Measurements from ENCODE around the gene NPEPL1.
"Not testable (repeated sequence)": the region's sequence is repeated elsewhere in the genome, so short reads cannot be mapped to it uniquely, and the experiment has no call there.

The NPEPL1 gene, protein sequence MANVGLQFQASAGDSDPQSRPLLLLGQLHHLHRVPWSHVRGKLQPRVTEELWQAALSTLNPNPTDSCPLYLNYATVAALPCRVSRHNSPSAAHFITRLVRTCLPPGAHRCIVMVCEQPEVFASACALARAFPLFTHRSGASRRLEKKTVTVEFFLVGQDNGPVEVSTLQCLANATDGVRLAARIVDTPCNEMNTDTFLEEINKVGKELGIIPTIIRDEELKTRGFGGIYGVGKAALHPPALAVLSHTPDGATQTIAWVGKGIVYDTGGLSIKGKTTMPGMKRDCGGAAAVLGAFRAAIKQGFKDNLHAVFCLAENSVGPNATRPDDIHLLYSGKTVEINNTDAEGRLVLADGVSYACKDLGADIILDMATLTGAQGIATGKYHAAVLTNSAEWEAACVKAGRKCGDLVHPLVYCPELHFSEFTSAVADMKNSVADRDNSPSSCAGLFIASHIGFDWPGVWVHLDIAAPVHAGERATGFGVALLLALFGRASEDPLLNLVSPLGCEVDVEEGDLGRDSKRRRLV

DNA sequence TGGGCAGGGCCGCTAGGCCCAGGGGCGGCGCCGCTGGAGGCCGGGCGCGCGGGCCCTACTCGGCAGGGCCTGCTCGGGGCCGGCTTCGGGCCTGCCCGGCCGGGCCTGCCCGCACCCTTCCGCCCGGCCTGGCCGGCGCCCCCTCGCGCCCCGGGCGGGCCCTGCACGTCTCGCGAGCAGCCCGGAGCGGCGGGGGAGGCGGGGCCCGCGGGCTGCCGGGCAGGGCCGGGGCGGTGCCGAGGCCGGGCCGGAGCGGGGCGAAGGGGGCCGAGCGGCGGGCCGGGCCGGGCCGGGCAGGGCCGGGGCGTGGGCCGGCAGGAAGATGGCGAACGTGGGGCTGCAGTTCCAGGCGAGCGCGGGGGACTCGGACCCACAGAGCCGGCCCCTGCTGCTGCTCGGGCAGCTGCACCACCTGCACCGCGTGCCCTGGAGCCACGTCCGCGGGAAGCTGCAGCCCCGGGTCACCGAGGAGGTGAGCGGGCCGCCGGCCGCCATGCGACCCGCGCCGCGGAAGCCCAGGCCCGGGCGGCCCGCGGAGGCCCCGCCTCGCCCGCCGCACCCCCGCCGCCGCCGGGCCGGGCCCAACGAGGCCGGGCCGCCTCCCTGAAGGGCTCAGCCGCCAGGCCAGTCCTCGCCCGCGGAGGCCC, at the start of gene NPEPL1:
Gene NPEPL1, plus strand, starts transcription at position 222 of the 647 bp plus-strand sequence. Its CDS starts 101 bp downstream, at position 323.
- no peaks in the 10 kb centered on the region for H3K9me3 Mint-ChIP-seq
- H3K4me3 Mint-ChIP-seq: peak within 1 kb of the TSS; percentile 79
- H3K27ac Mint-ChIP-seq: peak within 1 kb of the TSS; percentile 80
- H3K27me3 Mint-ChIP-seq (ENCODE audit: low read depth): no peaks in the 10 kb centered on the region
- H3K36me3 Mint-ChIP-seq (ENCODE audit: low read depth): peaks cover 8% of the 10 kb centered on the region
- peak; percentile 73 for DNase-seq (ENCODE audit: low spot score)
- H3K4me1 Mint-ChIP-seq (ENCODE audit: low read depth): peaks cover 6% of the 10 kb centered on the region

DNA sequence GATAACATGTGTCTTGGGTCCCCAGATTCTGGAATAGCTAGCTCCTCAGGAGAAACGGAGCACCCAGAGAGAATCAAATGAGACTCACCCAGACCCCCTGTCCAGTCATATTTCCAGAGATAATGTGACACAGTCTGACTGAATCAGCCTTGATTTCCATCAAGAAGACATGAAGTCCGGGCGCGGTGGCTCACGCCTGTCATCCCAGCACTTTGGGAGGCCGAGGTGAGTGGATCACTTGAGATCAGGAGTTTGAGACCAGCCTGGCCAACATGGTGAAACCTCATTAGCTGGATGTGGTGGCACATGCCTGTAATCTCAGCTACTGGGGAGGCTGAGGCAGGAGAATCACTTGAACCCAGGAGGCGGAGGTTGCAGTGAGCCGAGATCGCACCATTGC, 49.7 kb upstream of the NPEPL1 start:
- H3K9me3 Mint-ChIP-seq; DNase-seq (ENCODE audit: low spot score); H3K4me1 Mint-ChIP-seq (ENCODE audit: low read depth); H3K36me3 Mint-ChIP-seq (ENCODE audit: low read depth); H3K27ac Mint-ChIP-seq; H3K4me3 Mint-ChIP-seq: not testable (repeated sequence)
- H3K27me3 Mint-ChIP-seq (ENCODE audit: low read depth): peaks cover 17% of the 10 kb centered on the region

DNA sequence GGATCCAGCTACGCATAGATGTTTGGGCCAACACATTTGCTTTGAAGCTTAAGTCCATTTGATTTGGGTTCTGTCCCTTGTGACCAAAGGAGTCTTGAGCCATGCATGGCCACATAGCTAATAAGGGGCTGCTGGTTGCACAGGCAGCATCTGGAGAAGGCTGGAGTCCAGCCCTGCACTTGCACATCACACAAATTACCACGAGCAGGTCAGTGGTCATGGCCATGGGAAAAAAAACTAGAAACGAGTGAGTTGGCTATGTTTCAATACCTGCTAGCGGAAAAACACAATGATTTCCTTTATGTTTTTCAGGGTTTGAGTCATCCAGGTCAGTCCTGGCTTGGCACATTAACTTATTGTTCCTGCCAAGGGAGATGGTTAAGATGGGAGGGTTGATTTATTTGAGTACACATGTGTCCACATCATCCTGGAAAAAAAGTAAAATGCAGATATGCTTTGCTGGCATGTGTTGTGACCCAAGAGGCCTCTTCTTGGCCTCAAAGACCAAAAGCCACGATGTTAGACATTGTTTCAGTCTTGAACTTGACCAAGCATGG, 47.1 kb upstream of the NPEPL1 start:
- Mint-ChIP-seq H3K4me1 (ENCODE audit: low read depth) (peaks cover 7% of the 10 kb centered on the region), H3K9me3 (no peaks in the 10 kb centered on the region), H3K27me3 (ENCODE audit: low read depth) (peaks cover 13% of the 10 kb centered on the region), H3K4me3 (no peak overlapping the region), H3K36me3 (ENCODE audit: low read depth) (no peaks in the 10 kb centered on the region), H3K27ac (no peak overlapping the region)
- no peak for DNase-seq (ENCODE audit: low spot score)

DNA sequence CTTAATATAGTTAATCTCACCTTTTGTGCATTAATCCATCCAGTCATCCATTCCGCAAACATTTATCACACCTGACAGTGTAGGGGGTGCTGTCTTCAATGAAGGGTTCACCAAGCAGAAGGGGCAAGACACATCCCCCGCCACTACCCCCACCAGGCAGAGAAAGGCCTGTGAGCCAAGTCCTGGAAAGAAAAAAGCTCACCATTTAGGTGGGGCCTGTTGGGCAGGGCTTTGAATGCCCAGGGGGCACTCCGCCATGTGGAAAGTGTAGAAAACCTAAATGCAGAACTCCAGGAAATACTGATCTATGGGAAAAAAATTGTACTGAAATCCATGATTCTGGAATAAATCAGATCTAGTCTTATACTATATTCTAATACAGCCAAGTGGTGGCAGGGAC, 46.3 kb upstream of the NPEPL1 start:
- H3K36me3 Mint-ChIP-seq (ENCODE audit: low read depth): peaks cover 3% of the 10 kb centered on the region
- peaks cover 5% of the 10 kb centered on the region for H3K4me1 Mint-ChIP-seq (ENCODE audit: low read depth)
- DNase-seq (ENCODE audit: low spot score): no peak
- no peak overlapping the region for H3K27ac Mint-ChIP-seq
- peaks cover 9% of the 10 kb centered on the region for H3K27me3 Mint-ChIP-seq (ENCODE audit: low read depth)
- no peak overlapping the region for H3K4me3 Mint-ChIP-seq
- no peaks in the 10 kb centered on the region for H3K9me3 Mint-ChIP-seq

DNA sequence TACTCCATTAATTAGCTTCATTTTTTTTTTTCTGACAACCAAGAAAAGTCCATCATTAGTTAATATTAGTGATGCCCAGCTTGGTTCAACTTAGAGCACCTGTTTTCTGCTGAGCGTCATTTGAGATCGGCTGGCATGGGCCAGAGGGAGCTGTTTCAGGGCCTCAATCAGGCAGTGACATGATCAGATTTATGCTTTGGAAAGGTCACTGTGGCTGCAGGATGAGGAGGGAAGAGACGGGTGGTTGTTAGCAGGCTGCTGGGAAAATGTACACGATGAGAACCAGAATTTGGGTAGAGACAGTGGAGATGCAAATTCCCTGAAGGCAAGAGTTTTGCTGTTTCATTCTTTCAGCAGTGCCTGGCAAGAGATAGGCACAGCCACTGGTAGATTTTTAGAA, 45.9 kb upstream of the NPEPL1 start:
- Mint-ChIP-seq H3K4me3 (no peak overlapping the region), H3K9me3 (no peaks in the 10 kb centered on the region), H3K27ac (no peak overlapping the region), H3K36me3 (ENCODE audit: low read depth) (peaks cover 7% of the 10 kb centered on the region), H3K27me3 (ENCODE audit: low read depth) (peaks cover 6% of the 10 kb centered on the region), H3K4me1 (ENCODE audit: low read depth) (peaks cover 5% of the 10 kb centered on the region)
- no peak for DNase-seq (ENCODE audit: low spot score)

DNA sequence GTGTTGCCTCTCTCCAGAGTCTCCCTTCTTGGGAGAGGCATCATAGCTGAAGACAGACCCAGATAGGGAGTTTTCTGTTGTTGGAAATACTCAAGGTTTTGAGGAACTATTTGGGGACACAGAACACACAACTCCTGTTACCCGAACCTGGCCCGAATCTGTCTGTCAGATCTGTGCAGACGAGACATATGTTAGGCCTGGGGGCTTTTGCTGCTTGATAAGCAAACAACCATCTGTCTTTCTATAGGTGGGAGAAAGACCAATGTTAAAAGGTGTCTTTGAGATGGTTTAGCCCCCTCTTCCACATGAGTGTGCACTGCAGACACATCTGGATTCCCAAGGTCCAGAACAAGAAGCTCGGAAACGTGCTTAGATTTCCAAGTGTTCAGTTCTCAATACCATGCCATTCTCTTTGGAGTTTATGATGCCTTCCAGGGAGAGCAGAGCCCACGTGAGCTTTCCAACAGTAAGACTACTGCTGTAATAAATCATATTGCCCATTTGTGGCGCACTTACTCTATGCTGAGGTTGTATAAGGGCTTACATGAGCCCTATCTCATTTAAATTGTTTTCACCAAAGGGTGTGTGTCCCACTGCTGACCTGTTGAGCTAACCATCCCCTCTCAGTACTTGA, 45.3 kb upstream of the NPEPL1 start:
- Mint-ChIP-seq H3K9me3 (no peaks in the 10 kb centered on the region), H3K27me3 (ENCODE audit: low read depth) (peaks cover 4% of the 10 kb centered on the region), H3K36me3 (ENCODE audit: low read depth) (peaks cover 12% of the 10 kb centered on the region), H3K27ac (no peak overlapping the region), H3K4me1 (ENCODE audit: low read depth) (peaks cover 5% of the 10 kb centered on the region), H3K4me3 (no peak overlapping the region)
- no peak for DNase-seq (ENCODE audit: low spot score)

DNA sequence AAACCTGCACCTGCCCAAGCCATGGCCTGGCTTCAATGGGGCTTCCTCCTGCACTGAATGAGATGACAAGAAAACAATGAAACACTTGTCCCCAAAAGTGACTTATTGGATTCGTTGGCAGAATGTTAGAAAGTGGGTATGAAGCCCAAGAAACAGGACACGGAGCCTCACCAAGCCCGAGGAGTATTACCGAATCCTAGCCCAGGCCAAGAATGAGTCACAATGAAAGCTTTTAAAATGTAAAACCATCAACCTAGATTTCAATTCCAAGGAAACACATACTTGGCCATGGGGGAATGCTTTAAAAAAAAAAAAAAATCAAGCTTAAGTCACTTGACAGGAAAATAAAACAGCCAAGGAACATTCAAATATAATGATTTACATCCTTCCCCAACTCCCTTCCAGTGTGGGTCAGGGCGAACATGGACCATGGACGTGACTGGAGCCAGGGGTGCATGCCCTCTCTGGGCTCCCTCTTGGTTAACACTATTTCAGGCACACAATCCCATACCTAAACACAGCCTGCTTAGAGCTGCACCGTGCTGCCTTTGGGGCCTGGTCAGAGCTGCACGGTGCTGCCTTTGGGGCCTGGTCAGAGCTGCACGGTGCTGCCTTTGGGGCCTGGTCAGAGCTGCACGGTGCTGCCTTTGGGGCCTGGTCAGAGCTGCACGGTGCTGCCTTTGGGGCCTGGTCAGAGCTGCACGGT, 44.7 kb upstream of the NPEPL1 start:
- Mint-ChIP-seq H3K27me3 (ENCODE audit: low read depth) (peaks cover 3% of the 10 kb centered on the region), H3K36me3 (ENCODE audit: low read depth) (peaks cover 16% of the 10 kb centered on the region), H3K9me3 (no peaks in the 10 kb centered on the region), H3K27ac (no peak overlapping the region), H3K4me3 (no peak overlapping the region), H3K4me1 (ENCODE audit: low read depth) (peaks cover 5% of the 10 kb centered on the region)
- no peak for DNase-seq (ENCODE audit: low spot score)

DNA sequence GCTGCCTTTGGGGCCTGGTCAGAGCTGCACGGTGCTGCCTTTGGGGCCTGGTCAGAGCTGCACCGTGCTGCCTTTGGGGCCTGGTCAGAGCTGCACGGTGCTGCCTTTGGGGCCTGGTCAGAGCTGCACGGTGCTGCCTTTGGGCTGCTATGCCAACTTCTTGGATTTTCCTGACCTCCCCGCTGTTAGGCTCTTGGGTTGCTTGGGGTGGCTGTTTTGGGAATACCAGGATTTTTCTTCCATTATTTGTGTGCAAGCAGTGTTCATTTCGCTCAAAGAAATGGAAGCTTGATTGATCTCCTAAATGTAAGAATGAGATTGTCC, 44.1 kb upstream of the NPEPL1 start:
- peaks cover 20% of the 10 kb centered on the region for H3K36me3 Mint-ChIP-seq (ENCODE audit: low read depth)
- H3K4me1 Mint-ChIP-seq (ENCODE audit: low read depth); H3K27me3 Mint-ChIP-seq (ENCODE audit: low read depth); H3K9me3 Mint-ChIP-seq; DNase-seq (ENCODE audit: low spot score): not testable (repeated sequence)
- peak overlapping the region; percentile 79 for H3K4me3 Mint-ChIP-seq
- peak overlapping the region; percentile 81 for H3K27ac Mint-ChIP-seq

DNA sequence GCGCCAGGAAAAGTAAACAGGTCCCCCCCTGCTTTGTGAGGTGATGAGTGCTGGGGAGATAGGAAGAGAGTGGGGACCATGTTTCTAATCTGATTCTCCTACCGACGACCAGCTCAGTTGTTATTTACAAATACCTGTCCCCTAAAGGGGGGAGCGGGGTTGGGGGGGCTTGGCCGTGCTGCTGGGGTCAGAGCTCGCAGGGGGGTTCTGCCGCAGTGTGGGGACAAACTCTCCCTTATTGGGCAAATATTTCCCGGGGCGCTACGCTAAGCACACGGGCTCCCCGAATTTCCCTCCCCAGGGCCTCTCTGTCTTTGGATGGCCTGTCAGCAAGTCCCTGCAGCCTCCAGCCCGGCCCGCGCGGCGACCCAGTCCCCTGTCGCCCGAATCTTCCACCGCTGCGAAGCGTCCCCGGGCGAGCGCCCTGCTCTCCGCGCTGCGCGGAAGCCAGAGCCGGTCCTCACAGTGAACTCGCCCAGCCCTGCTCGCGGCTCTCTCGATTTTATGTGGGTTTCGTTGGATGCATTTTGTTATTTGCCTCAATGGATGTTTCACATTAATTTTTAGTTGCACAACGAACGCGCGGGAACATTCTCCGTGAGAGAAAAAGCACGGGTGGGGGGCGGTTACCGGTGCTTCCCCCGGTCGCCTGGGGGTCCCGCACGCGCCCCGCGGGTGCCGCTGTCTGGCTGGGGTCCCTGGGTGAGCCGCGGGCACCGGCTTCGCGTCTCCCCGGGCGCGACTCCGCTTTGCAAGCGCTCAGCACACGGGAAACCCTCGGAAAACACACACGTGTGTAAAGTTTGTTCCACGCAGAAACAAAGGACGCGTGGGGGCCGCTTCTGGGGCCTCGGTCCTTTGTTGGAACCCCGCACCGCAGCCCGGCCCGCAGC, 43.1 kb upstream of the NPEPL1 start:
- Mint-ChIP-seq H3K27me3 (ENCODE audit: low read depth) (peaks cover 3% of the 10 kb centered on the region), H3K9me3 (no peaks in the 10 kb centered on the region), H3K4me3 (peak overlapping the region; percentile 79), H3K4me1 (ENCODE audit: low read depth) (peaks cover 7% of the 10 kb centered on the region), H3K36me3 (ENCODE audit: low read depth) (peaks cover 20% of the 10 kb centered on the region), H3K27ac (peak overlapping the region; percentile 81)
- no peak for DNase-seq (ENCODE audit: low spot score)

DNA sequence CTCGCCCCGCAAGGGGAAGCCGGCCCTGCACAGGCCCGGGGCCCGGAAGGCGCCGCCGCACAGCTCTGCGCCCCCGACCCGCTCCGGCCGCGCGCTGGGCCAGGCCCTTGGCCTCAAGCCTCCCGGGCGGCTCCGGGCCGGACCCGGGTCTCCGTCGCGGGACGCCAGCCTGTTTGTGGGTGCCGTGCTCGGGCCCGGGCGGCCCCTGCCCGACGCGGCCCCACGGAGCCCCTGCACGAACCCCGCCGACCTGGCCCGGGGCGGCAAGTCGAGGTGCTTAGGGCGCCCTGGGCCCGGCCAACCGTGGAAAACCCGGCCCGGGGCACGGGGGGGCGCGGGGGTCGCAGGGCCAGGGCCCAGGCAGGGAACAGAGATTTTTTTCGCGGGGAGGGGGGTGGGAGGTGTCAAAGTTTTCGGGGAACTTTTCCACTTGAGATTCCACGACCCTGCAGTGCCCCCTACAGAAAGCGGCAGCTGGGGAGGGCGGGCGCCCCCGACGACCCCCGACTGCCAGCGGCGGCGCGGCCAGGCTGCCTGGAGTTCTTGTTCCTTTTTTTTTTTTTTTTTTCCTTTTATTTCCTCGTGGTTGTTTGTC, 42.3 kb upstream of the NPEPL1 start:
- H3K36me3 Mint-ChIP-seq (ENCODE audit: low read depth): peaks cover 20% of the 10 kb centered on the region
- no peaks in the 10 kb centered on the region for H3K9me3 Mint-ChIP-seq
- peaks cover 3% of the 10 kb centered on the region for H3K27me3 Mint-ChIP-seq (ENCODE audit: low read depth)
- peak overlapping the region; percentile 89 for H3K4me3 Mint-ChIP-seq
- DNase-seq (ENCODE audit: low spot score): peak; percentile 51
- peak overlapping the region; percentile 98 for H3K27ac Mint-ChIP-seq
- peaks cover 9% of the 10 kb centered on the region for H3K4me1 Mint-ChIP-seq (ENCODE audit: low read depth)

DNA sequence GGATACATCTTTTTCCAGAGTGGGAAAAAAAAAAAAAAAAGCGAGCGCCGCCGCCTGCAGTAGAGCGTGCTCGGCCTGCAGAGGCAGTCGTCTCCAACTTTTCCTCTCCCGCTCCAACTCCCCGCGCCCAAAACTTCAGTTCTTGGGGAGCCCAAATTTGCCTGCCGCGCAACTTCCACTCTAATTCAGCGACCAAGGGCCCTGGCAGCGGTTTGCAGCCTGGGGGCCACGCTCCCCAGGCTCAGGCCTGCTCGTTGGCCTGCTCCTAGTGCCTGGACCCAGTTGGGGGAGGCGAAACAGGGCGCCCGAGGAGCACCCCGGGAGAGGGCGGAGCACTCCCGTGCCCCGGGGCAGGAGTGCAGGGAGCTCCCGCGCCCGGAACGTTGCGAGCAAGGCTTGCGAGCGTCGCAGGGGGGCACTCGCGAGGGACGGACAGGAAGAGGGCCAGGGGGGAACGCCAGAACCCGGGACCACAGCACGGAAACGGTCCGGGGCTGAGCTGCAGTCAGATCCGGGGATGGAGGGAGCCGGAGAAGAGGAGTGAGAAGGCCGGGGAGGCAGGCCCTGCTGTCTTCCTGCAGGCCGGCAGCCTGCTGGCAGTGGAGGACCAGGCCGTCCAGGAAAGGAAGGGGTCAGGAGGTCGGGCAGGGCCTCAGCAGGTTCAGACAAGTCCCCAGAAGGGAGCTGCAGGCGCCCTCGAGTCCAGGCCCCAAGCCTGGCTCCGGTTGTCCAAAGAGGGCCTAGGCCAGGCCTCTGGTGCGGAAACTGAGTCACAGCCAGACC, 41.6 kb upstream of the NPEPL1 start, which contains the start of gene STX16:
Gene STX16, plus strand, starts transcription at position 508 of the 783 bp plus-strand sequence. CDS start 724 bp downstream, outside the sequence.
- H3K36me3 Mint-ChIP-seq (ENCODE audit: low read depth): peaks cover 20% of the 10 kb centered on the region
- DNase-seq (ENCODE audit: low spot score): peak; percentile 85
- peak within 1 kb of the TSS; percentile 98 for H3K27ac Mint-ChIP-seq
- peaks cover 14% of the 10 kb centered on the region for H3K4me1 Mint-ChIP-seq (ENCODE audit: low read depth)
- H3K4me3 Mint-ChIP-seq: peak within 1 kb of the TSS; percentile 89
- H3K27me3 Mint-ChIP-seq (ENCODE audit: low read depth): peaks cover 3% of the 10 kb centered on the region
- H3K9me3 Mint-ChIP-seq: no peaks in the 10 kb centered on the region

DNA sequence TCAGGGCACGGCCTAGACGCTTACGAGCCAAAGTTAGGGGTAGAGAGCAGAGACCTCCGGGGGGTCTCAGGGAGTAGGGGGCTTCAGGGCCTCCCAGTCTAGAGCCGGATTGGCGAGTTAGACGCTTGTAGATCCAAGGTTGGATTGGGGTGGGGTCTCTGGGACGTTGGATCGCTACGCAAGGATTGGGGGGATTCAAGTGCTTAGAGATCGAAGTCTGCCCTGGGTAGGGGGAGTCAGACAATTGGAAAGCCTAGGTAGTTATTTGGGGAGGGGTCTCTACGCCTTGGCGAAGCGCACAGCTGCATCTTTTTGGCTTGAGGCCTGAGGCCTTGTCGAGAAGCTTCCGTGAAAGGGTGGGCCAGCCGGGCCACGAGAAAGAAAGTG, 41.0 kb upstream of the NPEPL1 start:
- peak overlapping the region; percentile 89 for H3K4me3 Mint-ChIP-seq
- peaks cover 20% of the 10 kb centered on the region for H3K4me1 Mint-ChIP-seq (ENCODE audit: low read depth)
- DNase-seq (ENCODE audit: low spot score): no peak
- peaks cover 26% of the 10 kb centered on the region for H3K36me3 Mint-ChIP-seq (ENCODE audit: low read depth)
- peaks cover 3% of the 10 kb centered on the region for H3K27me3 Mint-ChIP-seq (ENCODE audit: low read depth)
- H3K27ac Mint-ChIP-seq: peak overlapping the region; percentile 98
- H3K9me3 Mint-ChIP-seq: no peaks in the 10 kb centered on the region

Measured in T-helper 2 cell treated with Interferon-gamma antibody and Interleukin-4, amounts not matched to agents 5 μg/mL and 100 μg/mL, for 36 hours (primary cell).